IPS-15b (cell line): ENCODE results near the gene ABHD13.
A peak's percentile ranks its signal among the peaks of the same experiment; 100 is the strongest.

ENCODE experiments used
- H3K27me3 ChIP-seq: one replicate; pipeline ENCODE4 v1.6.1; 2013; ENCODE audit warnings: low read length; ENCODE audit not compliant: control insufficient read depth, insufficient read depth
- H3K36me3 ChIP-seq: one replicate; pipeline ENCODE4 v1.6.1; 2013; ENCODE audit warnings: low read length; ENCODE audit not compliant: control insufficient read depth, insufficient read depth
- H3K4me1 ChIP-seq: one replicate; pipeline ENCODE4 v1.6.1; 2013; ENCODE audit warnings: mild to moderate bottlenecking, low read length; ENCODE audit not compliant: control insufficient read depth, insufficient read depth
- H3K4me3 ChIP-seq: one replicate; pipeline ENCODE4 v1.5.1; 2013; ENCODE audit warnings: low read depth, low read length
- H3K9ac ChIP-seq: one replicate; pipeline ENCODE4 v1.6.1; 2013; ENCODE audit warnings: low read depth, mild to moderate bottlenecking, low read length
- H3K9me3 ChIP-seq: one replicate; pipeline ENCODE4 v1.6.1; 2013; ENCODE audit warnings: mild to moderate bottlenecking, low read length; ENCODE audit not compliant: control insufficient read depth, insufficient read depth

The ABHD13 gene

GRCh38 chr13:108218044-108218974 is at the start of gene ABHD13:
Gene ABHD13, plus strand, starts transcription at chr13:108218392. Its CDS starts 10,827 bp downstream, at chr13:108229219.
- H3K4me1 ChIP-seq = peaks cover 5% of the 10 kb centered on the region
- H3K27me3 ChIP-seq = no peaks in the 10 kb centered on the region
- H3K9ac ChIP-seq = peak within 1 kb of the TSS; percentile 94
- H3K9me3 ChIP-seq = no peaks in the 10 kb centered on the region
- no peaks in the 10 kb centered on the region for H3K36me3 ChIP-seq
- peak within 1 kb of the TSS; percentile 95 for H3K4me3 ChIP-seq

- Histone ChIP-seq H3K9ac (no peak overlapping the region), H3K36me3 (no peaks in the 10 kb centered on the region), H3K27me3 (no peaks in the 10 kb centered on the region), H3K4me3 (no peak overlapping the region), H3K9me3 (no peaks in the 10 kb centered on the region), H3K4me1 (no peaks in the 10 kb centered on the region)
These were observed 49.3 kb upstream of the ABHD13 start for GRCh38 chr13:108168929-108169328.

GRCh38 chr13:108176685-108177274 is 41.4 kb upstream of the ABHD13 start:
- no peaks in the 10 kb centered on the region for H3K36me3 ChIP-seq
- H3K4me3 ChIP-seq = no peak overlapping the region
- H3K9ac ChIP-seq = no peak overlapping the region
- H3K27me3 ChIP-seq = no peaks in the 10 kb centered on the region
- H3K9me3 ChIP-seq = no peaks in the 10 kb centered on the region
- H3K4me1 ChIP-seq = no peaks in the 10 kb centered on the region

GRCh38 chr13:108178078-108178477 is 40.1 kb upstream of the ABHD13 start:
- Histone ChIP-seq H3K36me3 (no peaks in the 10 kb centered on the region), H3K4me3 (no peak overlapping the region), H3K9me3 (no peaks in the 10 kb centered on the region), H3K27me3 (no peaks in the 10 kb centered on the region), H3K4me1 (no peaks in the 10 kb centered on the region), H3K9ac (no peak overlapping the region)

GRCh38 chr13:108182652-108183051 is 35.5 kb upstream of the ABHD13 start:
- Histone ChIP-seq H3K4me1 (no peaks in the 10 kb centered on the region), H3K27me3 (no peaks in the 10 kb centered on the region), H3K36me3 (no peaks in the 10 kb centered on the region), H3K9me3 (no peaks in the 10 kb centered on the region), H3K4me3 (no peak overlapping the region), H3K9ac (no peak overlapping the region)

GRCh38 chr13:108185223-108185622 is 33.0 kb upstream of the ABHD13 start:
- H3K4me3 ChIP-seq = no peak overlapping the region

GRCh38 chr13:108188260-108188659 is 29.9 kb upstream of the ABHD13 start:
- Histone ChIP-seq H3K9me3 (no peaks in the 10 kb centered on the region), H3K36me3 (no peaks in the 10 kb centered on the region), H3K27me3 (no peaks in the 10 kb centered on the region), H3K4me3 (no peak overlapping the region), H3K9ac (no peak overlapping the region), H3K4me1 (no peaks in the 10 kb centered on the region)

More at GRCh38 chr13:108185223-108185622, 33.0 kb upstream of the ABHD13 start:
- H3K4me1 ChIP-seq = no peaks in the 10 kb centered on the region
- no peaks in the 10 kb centered on the region for H3K27me3 ChIP-seq
- no peak overlapping the region for H3K9ac ChIP-seq
- H3K36me3 ChIP-seq = no peaks in the 10 kb centered on the region
- no peaks in the 10 kb centered on the region for H3K9me3 ChIP-seq

- H3K9ac ChIP-seq = no peak overlapping the region
- H3K27me3 ChIP-seq = no peaks in the 10 kb centered on the region
- no peaks in the 10 kb centered on the region for H3K9me3 ChIP-seq
- H3K4me3 ChIP-seq = no peak overlapping the region
- H3K4me1 ChIP-seq = no peaks in the 10 kb centered on the region
- no peaks in the 10 kb centered on the region for H3K36me3 ChIP-seq
These were observed 27.3 kb upstream of the ABHD13 start for GRCh38 chr13:108190897-108191296.

- no peaks in the 10 kb centered on the region for H3K9me3 ChIP-seq
These were observed 24.4 kb upstream of the ABHD13 start for GRCh38 chr13:108193806-108194205.

GRCh38 chr13:108194435-108194936 is 23.7 kb upstream of the ABHD13 start:
- Histone ChIP-seq H3K27me3 (no peaks in the 10 kb centered on the region), H3K36me3 (no peaks in the 10 kb centered on the region), H3K4me1 (no peaks in the 10 kb centered on the region), H3K4me3 (no peak overlapping the region), H3K9me3 (no peaks in the 10 kb centered on the region), H3K9ac (no peak overlapping the region)

More at GRCh38 chr13:108193806-108194205, 24.4 kb upstream of the ABHD13 start:
- no peaks in the 10 kb centered on the region for H3K36me3 ChIP-seq
- no peak overlapping the region for H3K9ac ChIP-seq
- no peak overlapping the region for H3K4me3 ChIP-seq
- no peaks in the 10 kb centered on the region for H3K27me3 ChIP-seq
- H3K4me1 ChIP-seq = no peaks in the 10 kb centered on the region

- Histone ChIP-seq H3K9me3 (no peaks in the 10 kb centered on the region), H3K4me3 (no peak overlapping the region), H3K36me3 (no peaks in the 10 kb centered on the region), H3K9ac (no peak overlapping the region), H3K4me1 (no peaks in the 10 kb centered on the region), H3K27me3 (no peaks in the 10 kb centered on the region)
These were observed 23.0 kb upstream of the ABHD13 start for GRCh38 chr13:108195146-108195545.

GRCh38 chr13:108195861-108196260 is 22.3 kb upstream of the ABHD13 start:
- H3K9ac ChIP-seq = no peak overlapping the region
- no peaks in the 10 kb centered on the region for H3K4me1 ChIP-seq
- no peaks in the 10 kb centered on the region for H3K36me3 ChIP-seq
- no peaks in the 10 kb centered on the region for H3K9me3 ChIP-seq
- no peaks in the 10 kb centered on the region for H3K27me3 ChIP-seq
- no peak overlapping the region for H3K4me3 ChIP-seq
